ENCODE results near the gene ZNF664. TPM values are rescaled to one million over a fixed set of nuclear protein-coding genes. Genes with fewer than 3 reads are reported as not detected.

ZNF664 gene
- polyA plus RNA-seq, 1 experiment = 42.4 TPM

GRCh38 chr12:123973552-123974341, 732 bp downstream of the ZNF664 start:
- Histone ChIP-seq H3K36me3 (ENCODE audit: control insufficient read depth, insufficient read depth, low read length) (no peaks in the 10 kb centered on the region), H3K4me3 (ENCODE audit: low read depth, low read length) (peak overlapping the region; percentile 84), H3K27me3 (ENCODE audit: control insufficient read depth, insufficient read depth, low read length) (no peaks in the 10 kb centered on the region)
- TF ChIP-seq, protein P1, sequence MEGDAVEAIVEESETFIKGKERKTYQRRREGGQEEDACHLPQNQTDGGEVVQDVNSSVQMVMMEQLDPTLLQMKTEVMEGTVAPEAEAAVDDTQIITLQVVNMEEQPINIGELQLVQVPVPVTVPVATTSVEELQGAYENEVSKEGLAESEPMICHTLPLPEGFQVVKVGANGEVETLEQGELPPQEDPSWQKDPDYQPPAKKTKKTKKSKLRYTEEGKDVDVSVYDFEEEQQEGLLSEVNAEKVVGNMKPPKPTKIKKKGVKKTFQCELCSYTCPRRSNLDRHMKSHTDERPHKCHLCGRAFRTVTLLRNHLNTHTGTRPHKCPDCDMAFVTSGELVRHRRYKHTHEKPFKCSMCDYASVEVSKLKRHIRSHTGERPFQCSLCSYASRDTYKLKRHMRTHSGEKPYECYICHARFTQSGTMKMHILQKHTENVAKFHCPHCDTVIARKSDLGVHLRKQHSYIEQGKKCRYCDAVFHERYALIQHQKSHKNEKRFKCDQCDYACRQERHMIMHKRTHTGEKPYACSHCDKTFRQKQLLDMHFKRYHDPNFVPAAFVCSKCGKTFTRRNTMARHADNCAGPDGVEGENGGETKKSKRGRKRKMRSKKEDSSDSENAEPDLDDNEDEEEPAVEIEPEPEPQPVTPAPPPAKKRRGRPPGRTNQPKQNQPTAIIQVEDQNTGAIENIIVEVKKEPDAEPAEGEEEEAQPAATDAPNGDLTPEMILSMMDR (IDR thresholded peaks at IDR 0.05; ENCODE audit: insufficient read depth, low read depth, low read length) = no peak
- DNase-seq (ENCODE audit: low read depth) = no peak
- ChIA-PET CTCF (interaction anchor here (0.6 to 1.2 kb wide), 3 partner anchors 9 to 62 kb away, joined by 3 read pairs; no protein-coding TSS in a partner anchor), POLR2A (no interaction called here)

- POLR2A ChIA-PET = no interaction called here
- no peak for DNase-seq (ENCODE audit: low read depth)
- Histone ChIP-seq H3K27me3 (ENCODE audit: control insufficient read depth, insufficient read depth, low read length) (no peaks in the 10 kb centered on the region), H3K4me3 (ENCODE audit: low read depth, low read length) (no peak overlapping the region), H3K36me3 (ENCODE audit: control insufficient read depth, insufficient read depth, low read length) (peaks cover 2% of the 10 kb centered on the region; the same call in 1 of the 2 replicates)
- TF ChIP-seq, protein P1 (IDR thresholded peaks at IDR 0.05; ENCODE audit: insufficient read depth, low read depth, low read length) = no peak
- CTCF ChIA-PET = interaction anchor here (1.2 to 1.5 kb wide), 4 partner anchors 8 to 71 kb away, joined by 3 to 4 read pairs (median 4); no protein-coding TSS in a partner anchor
Measured at GRCh38 chr12:123976227-123976826, 3.3 kb downstream of the ZNF664 start.

DNA sequence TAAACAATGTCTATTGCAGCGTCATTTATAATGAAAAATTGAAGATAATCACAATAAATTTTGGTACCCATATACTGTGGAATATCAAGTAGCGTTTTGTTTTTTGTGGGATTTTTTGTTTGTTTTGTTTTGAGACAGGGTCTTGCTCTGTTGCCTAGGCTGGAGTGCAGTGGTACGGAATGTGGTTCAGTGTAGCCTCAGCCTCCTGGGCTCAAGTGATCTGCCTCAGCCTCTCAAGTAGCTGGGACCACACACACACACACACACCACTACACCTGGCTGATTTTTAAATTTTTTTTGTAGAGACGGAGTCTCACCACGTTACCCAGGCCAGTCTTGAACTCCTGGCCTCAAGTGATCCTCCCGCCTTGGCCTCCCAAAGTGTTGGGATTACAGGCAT, 6.6 kb downstream of the ZNF664 start:
- TF ChIP-seq, protein P1 (IDR thresholded peaks at IDR 0.05; ENCODE audit: insufficient read depth, low read depth, low read length) = no peak
- CTCF ChIA-PET = no interaction called here
- POLR2A ChIA-PET = no interaction called here
- Histone ChIP-seq H3K36me3 (ENCODE audit: control insufficient read depth, insufficient read depth, low read length) (peaks cover 3% of the 10 kb centered on the region; the same call in 1 of the 2 replicates), H3K27me3 (ENCODE audit: control insufficient read depth, insufficient read depth, low read length) (no peaks in the 10 kb centered on the region), H3K4me3 (ENCODE audit: low read depth, low read length) (no peak overlapping the region)
- DNase-seq (ENCODE audit: low read depth) = no peak

DNA sequence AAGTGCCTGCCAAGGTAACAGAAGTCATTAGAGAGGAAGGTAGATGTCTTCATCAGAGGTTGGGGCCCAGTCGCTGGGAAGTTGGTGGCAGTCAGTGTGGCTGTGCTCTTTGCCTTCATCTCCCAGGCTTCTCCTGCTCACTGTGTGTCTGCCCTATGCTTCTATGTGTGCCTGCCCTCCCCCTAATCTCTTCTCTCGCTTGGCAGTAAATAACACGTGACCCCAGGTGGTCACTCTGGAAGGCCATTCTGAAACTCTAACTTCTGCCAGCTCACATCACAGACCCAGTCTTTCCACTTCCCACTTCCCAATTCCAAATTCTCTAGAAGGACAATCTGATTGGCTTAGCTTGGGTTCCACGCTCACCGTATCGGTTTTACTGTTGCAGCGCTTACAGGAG, 9.3 kb downstream of the ZNF664 start:
- DNase-seq (ENCODE audit: low read depth) = no peak
- CTCF ChIA-PET = interaction anchor here (1.5 to 7.4 kb wide), 3 partner anchors 14 to 177 kb away, joined by 5 to 54 read pairs (median 48); no protein-coding TSS in a partner anchor
- TF ChIP-seq, protein P1 (IDR thresholded peaks at IDR 0.05; ENCODE audit: insufficient read depth, low read depth, low read length) = no peak
- POLR2A ChIA-PET = no interaction called here
- Histone ChIP-seq H3K36me3 (ENCODE audit: control insufficient read depth, insufficient read depth, low read length) (peaks cover 3% of the 10 kb centered on the region; the same call in 1 of the 2 replicates), H3K27me3 (ENCODE audit: control insufficient read depth, insufficient read depth, low read length) (no peaks in the 10 kb centered on the region), H3K4me3 (ENCODE audit: low read depth, low read length) (no peak overlapping the region)

DNA sequence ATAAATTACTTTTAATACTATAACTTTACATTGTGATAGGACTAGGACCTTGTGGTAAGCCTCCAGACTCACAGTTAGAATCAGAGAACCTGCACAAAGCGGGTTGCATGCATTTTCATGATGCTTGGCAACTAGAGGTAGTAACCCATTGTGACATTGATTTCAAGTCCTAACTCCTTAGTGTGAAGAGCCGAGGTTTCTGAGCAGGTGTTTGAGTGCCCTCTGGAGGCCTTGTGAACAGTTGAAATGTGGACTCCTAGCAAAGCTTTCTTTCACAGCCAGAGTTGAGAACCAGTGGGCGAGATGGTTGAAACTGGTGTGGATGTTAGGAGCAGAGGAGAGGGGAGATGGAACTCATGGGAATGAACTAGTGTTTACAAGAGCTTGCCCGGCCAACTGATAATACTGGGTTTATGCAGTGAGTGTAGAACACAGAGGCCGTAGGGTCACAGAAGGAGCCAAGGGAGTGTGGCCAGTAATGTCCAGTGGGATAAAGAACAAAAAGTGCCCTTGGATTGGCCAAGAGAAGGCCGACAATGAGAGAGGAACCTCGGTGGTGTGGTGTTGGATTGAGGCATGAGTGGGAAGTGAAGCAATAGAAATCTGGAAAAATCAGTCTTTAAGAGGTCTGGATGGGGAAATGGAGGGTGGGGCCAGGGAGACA, 10.9 kb downstream of the ZNF664 start:
- H3K4me3 ChIP-seq (ENCODE audit: low read depth, low read length) = no peak overlapping the region
- CTCF ChIA-PET = interaction anchor here (0.5 to 7.4 kb wide), 19 partner anchors 8 to 210 kb away, joined by 3 to 54 read pairs (median 3); no protein-coding TSS in a partner anchor
- TF ChIP-seq, protein P1 (IDR thresholded peaks at IDR 0.05; ENCODE audit: insufficient read depth, low read depth, low read length) = peak; percentile 73
- H3K36me3 ChIP-seq (ENCODE audit: control insufficient read depth, insufficient read depth, low read length) = peaks cover 4% of the 10 kb centered on the region
- POLR2A ChIA-PET = no interaction called here
- no peak for DNase-seq (ENCODE audit: low read depth)
- H3K27me3 ChIP-seq (ENCODE audit: control insufficient read depth, insufficient read depth, low read length) = no peaks in the 10 kb centered on the region

Data from BJ (cell line).